ENCODE measurements around the gene CLEC11A.

The CLEC11A gene

DNA sequence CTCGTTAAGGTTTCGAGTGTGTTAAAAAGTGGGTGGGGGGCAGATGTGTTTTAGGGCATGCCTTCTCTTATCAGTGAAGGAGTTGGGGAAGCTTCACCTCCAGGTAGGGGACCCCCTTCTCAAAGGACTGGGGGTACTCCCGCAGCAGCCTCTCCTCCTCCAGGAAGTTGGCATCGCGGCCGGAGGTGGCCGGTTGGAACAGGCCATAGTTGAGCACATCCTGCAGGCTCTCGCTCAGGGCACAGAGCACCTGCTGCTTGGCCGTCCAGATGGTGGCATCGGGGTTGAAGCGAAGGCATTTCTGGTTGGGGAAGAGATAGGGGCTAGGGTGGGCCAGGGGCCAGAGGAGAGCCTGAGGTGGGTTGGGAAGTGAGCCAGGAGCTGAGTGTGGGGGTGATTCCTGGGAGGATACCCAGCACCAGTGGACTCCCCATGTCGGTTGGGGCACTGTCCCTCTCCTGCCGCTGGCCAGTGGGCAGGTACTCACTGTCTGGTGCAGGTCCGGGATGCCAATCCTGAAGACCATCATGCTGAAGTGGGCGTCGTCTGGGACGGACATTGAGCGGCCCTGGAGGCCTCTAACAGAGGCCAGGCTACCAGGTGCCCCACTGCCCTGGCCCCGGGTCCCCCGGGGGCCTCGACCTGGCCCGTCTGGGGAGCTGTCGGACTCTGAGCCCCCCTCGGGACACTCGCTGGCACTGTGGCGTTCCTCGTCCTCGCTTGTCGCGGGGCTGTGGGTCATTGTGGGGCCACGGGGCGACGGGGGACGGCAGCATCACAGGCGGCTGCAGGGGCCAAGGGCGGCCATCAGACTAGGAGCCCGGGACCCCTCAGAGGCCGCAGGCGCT, 6.8 kb upstream of the CLEC11A start:
- TF ChIP-seq, protein P1, sequence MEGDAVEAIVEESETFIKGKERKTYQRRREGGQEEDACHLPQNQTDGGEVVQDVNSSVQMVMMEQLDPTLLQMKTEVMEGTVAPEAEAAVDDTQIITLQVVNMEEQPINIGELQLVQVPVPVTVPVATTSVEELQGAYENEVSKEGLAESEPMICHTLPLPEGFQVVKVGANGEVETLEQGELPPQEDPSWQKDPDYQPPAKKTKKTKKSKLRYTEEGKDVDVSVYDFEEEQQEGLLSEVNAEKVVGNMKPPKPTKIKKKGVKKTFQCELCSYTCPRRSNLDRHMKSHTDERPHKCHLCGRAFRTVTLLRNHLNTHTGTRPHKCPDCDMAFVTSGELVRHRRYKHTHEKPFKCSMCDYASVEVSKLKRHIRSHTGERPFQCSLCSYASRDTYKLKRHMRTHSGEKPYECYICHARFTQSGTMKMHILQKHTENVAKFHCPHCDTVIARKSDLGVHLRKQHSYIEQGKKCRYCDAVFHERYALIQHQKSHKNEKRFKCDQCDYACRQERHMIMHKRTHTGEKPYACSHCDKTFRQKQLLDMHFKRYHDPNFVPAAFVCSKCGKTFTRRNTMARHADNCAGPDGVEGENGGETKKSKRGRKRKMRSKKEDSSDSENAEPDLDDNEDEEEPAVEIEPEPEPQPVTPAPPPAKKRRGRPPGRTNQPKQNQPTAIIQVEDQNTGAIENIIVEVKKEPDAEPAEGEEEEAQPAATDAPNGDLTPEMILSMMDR (conservative IDR thresholded peaks at IDR 0.05), result no peak
- no peak overlapping the region for H3K27ac ChIP-seq

DNA sequence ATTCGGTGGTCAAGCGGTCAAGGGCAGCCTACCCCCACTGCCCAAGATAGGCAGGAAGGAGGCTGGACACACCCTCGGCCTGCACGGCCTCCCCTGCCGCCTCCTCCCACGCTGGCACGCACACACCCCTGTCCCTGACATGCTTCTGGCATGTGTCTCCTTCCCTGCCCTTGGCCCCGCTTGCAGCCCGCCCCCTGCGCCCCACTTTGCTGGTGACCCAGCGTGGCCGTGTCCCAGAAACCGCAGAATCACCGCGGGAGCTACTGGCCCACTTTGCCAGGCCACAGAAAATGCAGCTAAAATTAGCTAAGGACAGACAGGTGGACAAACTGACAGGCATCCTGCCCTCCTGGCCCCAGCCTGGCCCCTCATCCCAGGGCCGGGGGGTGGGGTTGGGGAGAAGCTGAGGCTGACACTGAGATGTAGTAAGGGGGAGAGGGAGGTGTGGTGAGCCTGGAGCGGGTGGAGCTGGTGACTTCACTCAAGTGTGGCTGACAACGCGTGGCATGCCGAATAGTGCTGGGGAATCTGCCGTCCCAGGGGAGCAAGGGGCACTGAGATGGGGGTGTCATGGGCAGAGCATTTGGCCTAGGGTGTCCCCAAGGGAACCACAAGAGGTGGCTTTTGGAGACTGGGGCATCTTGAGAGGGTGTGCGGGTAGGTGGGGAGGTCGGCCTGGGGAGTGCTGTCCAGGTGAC, 6.0 kb upstream of the CLEC11A start:
- no peak overlapping the region for H3K27ac ChIP-seq

DNA sequence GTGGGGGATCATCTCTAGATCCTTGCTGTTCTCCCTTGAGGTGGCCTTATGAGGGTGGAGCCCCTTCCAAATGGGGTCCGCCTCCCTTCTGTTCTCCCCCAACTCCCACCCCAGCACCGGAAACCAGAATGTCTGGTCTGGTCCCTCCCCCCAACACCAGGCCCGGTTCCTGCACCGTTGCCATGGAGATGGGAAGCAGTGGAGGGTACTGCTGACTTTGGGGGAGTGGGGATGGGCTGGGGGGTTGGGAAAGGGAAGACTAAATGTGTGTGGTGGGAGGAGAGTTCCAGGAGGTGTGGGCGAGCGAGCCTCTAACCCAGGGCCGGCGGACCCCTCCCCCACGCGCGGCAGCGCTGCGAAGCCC, 5.3 kb upstream of the CLEC11A start:
- TF ChIP-seq, protein P1 (conservative IDR thresholded peaks at IDR 0.05), result no peak
- H3K27ac ChIP-seq, result no peak overlapping the region

More for the DNA sequence above, 6.0 kb upstream of the CLEC11A start:
- TF ChIP-seq, protein P1 (conservative IDR thresholded peaks at IDR 0.05), result no peak

DNA sequence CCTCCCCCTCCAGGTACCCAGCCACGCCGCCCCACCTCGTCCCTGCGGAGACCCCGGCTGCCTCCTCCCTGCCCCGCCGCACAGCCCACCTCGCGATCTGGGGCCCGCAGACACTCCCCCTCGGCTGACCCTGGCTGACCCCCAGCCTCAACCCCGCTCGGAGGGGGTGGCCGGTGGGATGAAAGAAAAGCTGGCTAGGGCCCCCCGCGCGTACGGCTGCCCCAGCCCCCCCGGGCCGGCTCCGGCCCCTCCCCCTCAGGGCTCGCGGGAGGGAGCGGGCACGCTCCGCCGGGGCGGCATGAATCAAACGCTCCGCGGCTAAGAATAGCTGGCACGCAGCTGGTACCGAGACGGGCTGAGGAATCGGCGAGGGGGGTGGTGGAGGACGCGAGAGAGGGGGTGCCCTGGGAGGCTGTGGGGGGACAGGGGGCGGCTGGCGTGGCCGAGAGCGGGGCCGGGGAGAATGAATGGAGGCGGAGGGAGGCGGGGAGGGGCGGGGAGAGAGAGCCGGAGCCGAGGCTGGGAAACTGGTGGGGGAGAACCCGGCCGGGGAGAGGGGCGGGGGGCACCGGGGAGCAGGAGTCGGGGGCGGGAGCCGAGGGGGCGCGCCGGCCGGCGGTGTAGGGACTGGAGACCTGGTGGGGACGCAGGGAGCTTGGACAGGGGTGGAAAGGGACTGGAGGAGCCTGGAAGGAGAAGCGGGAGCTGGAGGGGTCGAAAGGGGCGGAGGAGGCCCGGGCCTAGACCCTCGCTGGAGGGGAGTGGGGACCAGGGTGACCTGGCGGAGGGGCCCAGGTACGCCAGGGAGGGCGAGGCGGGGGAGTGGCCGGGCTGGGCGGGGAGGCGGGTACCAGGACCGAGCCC, 4.7 kb upstream of the CLEC11A start:
- TF ChIP-seq, protein P1 (conservative IDR thresholded peaks at IDR 0.05), result no peak
- no peak overlapping the region for H3K27ac ChIP-seq

DNA sequence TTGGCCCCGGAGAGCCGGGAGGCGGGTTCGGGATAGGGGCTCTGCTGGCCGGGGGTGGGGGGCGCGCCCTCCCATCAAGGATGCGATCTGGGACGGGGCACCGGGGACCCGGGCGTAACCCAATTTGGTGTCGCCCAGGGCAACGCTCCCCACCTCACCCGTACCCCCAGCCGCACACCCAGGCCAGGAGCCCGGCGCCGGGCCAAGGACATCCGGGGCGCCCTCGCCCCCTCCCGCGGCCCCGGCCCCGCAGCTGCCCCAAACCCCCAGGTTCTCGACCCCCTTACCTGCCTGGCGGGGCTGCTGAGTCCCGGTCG, 4.1 kb upstream of the CLEC11A start:
- H3K27ac ChIP-seq, result no peak overlapping the region
- TF ChIP-seq, protein P1 (conservative IDR thresholded peaks at IDR 0.05), result no peak

DNA sequence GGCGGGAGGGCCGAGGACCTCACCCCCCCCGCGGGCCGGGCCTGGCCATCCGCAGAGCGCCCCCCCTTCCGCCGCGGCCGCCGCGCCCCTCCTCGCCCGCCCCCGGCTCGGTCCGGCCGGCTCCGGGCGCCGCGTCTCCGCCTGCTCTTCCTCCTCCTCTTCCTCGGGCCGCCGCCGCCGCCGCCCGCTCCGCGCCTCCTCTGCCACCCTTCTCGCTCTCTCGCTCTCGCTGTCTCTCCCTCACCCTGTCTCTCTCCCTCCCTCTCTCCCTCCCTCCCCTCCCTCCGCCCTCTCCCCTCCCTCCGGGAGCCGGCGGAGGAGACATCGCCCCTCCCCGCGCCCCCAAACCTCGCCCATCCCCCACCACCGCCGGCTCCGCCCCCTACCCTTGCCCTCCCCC, 3.6 kb upstream of the CLEC11A start, which contains the start of gene SHANK1:
Gene SHANK1, minus strand, starts transcription at position 237 of the 400 bp plus-strand sequence. CDS start 2,883 bp downstream, outside the sequence.
- TF ChIP-seq, protein P1 (conservative IDR thresholded peaks at IDR 0.05), result no peak
- H3K27ac ChIP-seq, result no peak within 1 kb of the TSS
